AG09319 (cell line): ENCODE measurements around the gene LRRC14B.
"Not testable (repeated sequence)": the region's sequence is repeated elsewhere in the genome, so short reads cannot be mapped to it uniquely, and the experiment has no call there.

Experiments
- DNase-seq: peaks from one replicate; pipeline ENCODE4 v3.0.0-alpha.2; 2010; ENCODE audit warnings: low read depth; ENCODE audit errors: extremely low read depth
- CTCF ChIP-seq: IDR thresholded peaks from 2 replicates; pipeline ENCODE4 v1.5.1; 2011; ENCODE audit warnings: low read depth, mild to moderate bottlenecking, inconsistent platforms, low read length, moderate library complexity

Gene LRRC14B

GRCh38 chr5:164244-164643 is 27.1 kb upstream of the LRRC14B start:
- TF ChIP-seq CTCF = no peak
- no peak for DNase-seq

- not testable (repeated sequence) for DNase-seq
These were observed 26.5 kb upstream of the LRRC14B start for GRCh38 chr5:164783-165182.

- no peak for TF ChIP-seq CTCF
- no peak for DNase-seq
These were observed 24.6 kb upstream of the LRRC14B start for GRCh38 chr5:166441-167372.

- TF ChIP-seq CTCF = no peak
- no peak for DNase-seq
These were observed 23.8 kb upstream of the LRRC14B start for GRCh38 chr5:167511-167910.

- DNase-seq = peak; percentile 91
- no peak for TF ChIP-seq CTCF
These were observed 23.2 kb upstream of the LRRC14B start for GRCh38 chr5:167982-168660.

- TF ChIP-seq CTCF = no peak
These were observed 22.1 kb upstream of the LRRC14B start for GRCh38 chr5:169071-169727.

GRCh38 chr5:169728-170094 is 21.6 kb upstream of the LRRC14B start:
- TF ChIP-seq CTCF = no peak
- no peak for DNase-seq

More at GRCh38 chr5:169071-169727, 22.1 kb upstream of the LRRC14B start:
- DNase-seq = no peak
